ENCODE data around the gene RBM7.
A peak's percentile ranks its signal among the peaks of the same experiment; 100 is the strongest.

RBM7 gene

GRCh38 chr11:114396916-114397315, 3.5 kb upstream of the RBM7 start:
- no peak for DNase-seq (ENCODE audit: low read depth in 2 of 2)

GRCh38 chr11:114397349-114397982, 3.0 kb upstream of the RBM7 start:
- no peak for DNase-seq (ENCODE audit: low read depth in 2 of 2)

GRCh38 chr11:114398303-114398920, 2.1 kb upstream of the RBM7 start:
- DNase-seq (ENCODE audit: low read depth in 2 of 2), result no peak

- DNase-seq (ENCODE audit: low read depth in 2 of 2), result no peak
Measured at GRCh38 chr11:114399490-114400215, 813 bp upstream of the RBM7 start.

- DNase-seq (ENCODE audit: low read depth in 2 of 2), result no peak
Measured at GRCh38 chr11:114400915-114401223, 403 bp downstream of the RBM7 start.

GRCh38 chr11:114401311-114401710, 845 bp downstream of the RBM7 start:
- no peak for DNase-seq (ENCODE audit: low read depth in 2 of 2)

GRCh38 chr11:114412946-114413345, 12.5 kb downstream of the RBM7 start:
- DNase-seq (ENCODE audit: low read depth in 2 of 2), result no peak

GRCh38 chr11:114413958-114414357, 13.5 kb downstream of the RBM7 start:
- no peak for DNase-seq (ENCODE audit: low read depth in 2 of 2)

- DNase-seq (ENCODE audit: low read depth in 2 of 2), result no peak
Measured at GRCh38 chr11:114416441-114416961, 16.0 kb downstream of the RBM7 start.

- DNase-seq (ENCODE audit: low read depth in 2 of 2), result no peak
Measured at GRCh38 chr11:114426280-114426679, 25.8 kb downstream of the RBM7 start.

GRCh38 chr11:114430290-114430689, 29.8 kb downstream of the RBM7 start:
- no peak for DNase-seq (ENCODE audit: low read depth in 2 of 2)

- DNase-seq (ENCODE audit: low read depth in 2 of 2), result no peak
Measured at GRCh38 chr11:114432893-114433292, 32.4 kb downstream of the RBM7 start.

- no peak for DNase-seq (ENCODE audit: low read depth in 2 of 2)
Measured at GRCh38 chr11:114433376-114433775, 32.9 kb downstream of the RBM7 start.

- no peak for DNase-seq (ENCODE audit: low read depth in 2 of 2)
Measured at GRCh38 chr11:114438303-114438702, 37.8 kb downstream of the RBM7 start.

- peak; percentile 85 to 87 for DNase-seq (ENCODE audit: low read depth in 2 of 2)
Measured at GRCh38 chr11:114439229-114440120, 39.0 kb downstream of the RBM7 start, which contains the start of gene REXO2. REXO2 (plus strand) TSS chr11:114439467; CDS start chr11:114439529, 62 bp downstream.

- no peak for DNase-seq (ENCODE audit: low read depth in 2 of 2)
Measured at GRCh38 chr11:114440121-114440860, 39.8 kb downstream of the RBM7 start.

GRCh38 chr11:114440971-114441763, 40.7 kb downstream of the RBM7 start:
- no peak for DNase-seq (ENCODE audit: low read depth in 2 of 2)

- DNase-seq (ENCODE audit: low read depth in 2 of 2), result no peak
Measured at GRCh38 chr11:114441921-114442320, 41.5 kb downstream of the RBM7 start.

GRCh38 chr11:114442536-114442935, 42.1 kb downstream of the RBM7 start:
- no peak for DNase-seq (ENCODE audit: low read depth in 2 of 2)

- no peak for DNase-seq (ENCODE audit: low read depth in 2 of 2)
Measured at GRCh38 chr11:114447444-114447843, 47.0 kb downstream of the RBM7 start.
